Activated T-helper 1 cell treated with Interleukin-2 at 50 U/mL for 16 hours (primary cell): ENCODE measurements around the gene OR2B6.

Source experiments
- DNase-seq: peaks from one replicate; pipeline ENCODE4 v3.0.0-alpha.2; 2020; ENCODE audit warnings: low read depth

OR2B6 gene

GRCh38 chr6:28000351-28001045, 43.5 kb downstream of the OR2B6 start:
- DNase-seq, result no peak

- no peak for DNase-seq
These were observed 44.3 kb downstream of the OR2B6 start for GRCh38 chr6:28001351-28001750.

GRCh38 chr6:28001751-28002150, 44.7 kb downstream of the OR2B6 start:
- no peak for DNase-seq

- DNase-seq, result no peak
These were observed 45.1 kb downstream of the OR2B6 start for GRCh38 chr6:28002161-28002560.

GRCh38 chr6:28003059-28003458, 46.0 kb downstream of the OR2B6 start:
- no peak for DNase-seq

GRCh38 chr6:28003661-28004060, 46.6 kb downstream of the OR2B6 start:
- no peak for DNase-seq

- DNase-seq, result no peak
These were observed 47.5 kb downstream of the OR2B6 start for GRCh38 chr6:28004350-28005151.

GRCh38 chr6:28005152-28005890, 48.3 kb downstream of the OR2B6 start:
- no peak for DNase-seq

GRCh38 chr6:28005975-28006374, 48.9 kb downstream of the OR2B6 start:
- no peak for DNase-seq
